Measurements from ENCODE around the gene TRIM64.
"Not testable (repeated sequence)": the region's sequence is repeated elsewhere in the genome, so short reads cannot be mapped to it uniquely, and the experiment has no call there.

TRIM64 gene

DNA sequence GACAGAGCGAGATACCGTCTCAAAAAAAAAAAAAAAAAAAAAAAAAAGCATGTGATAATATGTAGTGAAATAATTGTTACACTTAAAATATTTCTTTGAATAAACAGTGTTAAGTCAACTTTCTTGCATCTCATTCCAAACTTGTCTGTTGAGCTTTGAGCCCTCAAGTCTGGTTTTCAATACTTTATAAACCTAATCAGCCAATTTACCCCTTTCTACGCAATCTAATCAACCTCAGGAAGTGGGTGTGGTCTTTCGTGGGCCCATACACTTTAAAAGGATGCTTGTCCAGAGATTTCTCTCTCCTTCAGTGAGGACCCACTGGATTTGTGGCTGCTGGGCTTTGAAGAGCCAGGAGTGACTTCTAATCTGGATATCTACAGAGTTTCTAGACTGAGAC lies at the start of gene TRIM64:
Gene TRIM64, plus strand, starts transcription at position 301 of the 400 bp plus-strand sequence. CDS start 2,467 bp downstream, outside the sequence.
- DNase-seq (ENCODE audit: low spot score) = not testable (repeated sequence)

DNA sequence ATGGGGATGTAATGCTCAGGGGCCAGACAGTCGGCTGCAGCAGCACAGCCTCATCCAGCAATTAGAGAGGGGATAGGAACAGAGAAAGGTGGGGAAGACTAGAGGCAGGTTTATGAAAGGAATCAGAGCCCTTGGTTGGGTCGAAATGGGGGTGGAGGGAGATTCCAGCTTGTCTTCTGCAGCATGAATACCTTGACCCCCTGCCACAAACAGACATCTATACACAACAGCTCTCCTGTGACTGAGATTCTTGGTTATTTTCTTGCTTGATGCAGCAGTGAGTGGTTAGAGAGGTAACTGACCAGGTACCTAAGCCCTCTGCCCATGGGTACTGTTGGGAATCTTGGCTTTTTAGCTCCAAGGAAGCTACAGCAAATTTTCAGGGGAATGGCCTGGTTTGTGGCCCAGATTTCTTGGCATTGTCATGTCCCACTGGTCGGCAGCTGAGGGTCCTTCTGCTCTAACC lies 43.6 kb upstream of the TRIM64 start, which contains the start of gene TRIM49D1:
Gene TRIM49D1, minus strand, starts transcription at position 51 of the 466 bp plus-strand sequence. CDS start 4,535 bp downstream, outside the sequence.
- DNase-seq (ENCODE audit: low spot score) = no peak

- DNase-seq (ENCODE audit: low spot score) = not testable (repeated sequence)
Measured at GRCh38 chr11:89923764-89924163, 42.1 kb upstream of the TRIM64 start, which contains the start of gene TRIM49D2. Gene TRIM49D2, plus strand, starts transcription at chr11:89924064. Its CDS starts 2,698 bp downstream, at chr11:89926762.

DNA sequence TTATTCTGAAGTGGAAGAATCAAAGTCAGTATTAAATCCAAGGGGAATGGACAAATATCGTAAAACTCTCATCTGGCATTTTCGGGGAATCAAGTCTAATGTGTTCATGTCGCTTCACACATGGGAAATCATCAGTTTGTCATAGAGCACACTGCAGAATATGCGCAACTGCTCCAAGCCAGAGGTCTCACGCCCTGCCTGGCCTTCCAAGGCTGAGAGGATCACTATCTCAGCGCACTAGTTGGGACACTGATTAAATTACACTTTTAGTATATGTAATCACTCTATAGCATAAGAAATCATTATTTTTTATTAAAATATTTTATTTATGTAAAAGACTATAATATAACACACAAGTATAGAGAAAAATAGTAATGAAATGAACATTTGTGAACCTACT lies 5.0 kb upstream of the TRIM64 start:
- not testable (repeated sequence) for DNase-seq (ENCODE audit: low spot score)

Data from kidney capillary endothelial cell (primary cell).